MM.1S (cell line): ENCODE data around the gene MAFB.

Source experiments
- DNase-seq: peaks from one replicate; pipeline ENCODE4 v3.0.0-alpha.2; 2015
- H2AFZ ChIP-seq: fragments of 300-600 bp; sonication (generic); 2 replicates; pipeline ENCODE4 v1.6.0; 2016; ENCODE audit warnings: antibody characterized with exemption, low read length
- H3F3A ChIP-seq: fragments of 300-600 bp; sonication (generic); 2 replicates; pipeline ENCODE4 v1.6.1; 2016; ENCODE audit warnings: mild to moderate bottlenecking, antibody characterized with exemption, low read length, moderate library complexity, mixed read lengths; ENCODE audit not compliant: insufficient read depth
- H3K27ac ChIP-seq: fragments of 300-600 bp; sonication (generic); 2 replicates; pipeline ENCODE4 v1.5.1; 2016; ENCODE audit warnings: mild to moderate bottlenecking, low read length
- H3K27me3 ChIP-seq: fragments of 300-600 bp; sonication (generic); replicated peaks from 2 replicates; pipeline ENCODE4 v1.6.0; 2016; ENCODE audit warnings: low read length; ENCODE audit not compliant: insufficient read depth
- H3K36me3 ChIP-seq: fragments of 300-600 bp; sonication (generic); replicated peaks from 2 replicates; pipeline ENCODE4 v1.6.1; 2016; ENCODE audit warnings: mild to moderate bottlenecking, low read length, mixed read lengths; ENCODE audit not compliant: insufficient read depth
- H3K4me1 ChIP-seq: fragments of 300-600 bp; sonication (generic); 2 replicates; pipeline ENCODE4 v1.6.1; 2016; ENCODE audit warnings: low read length, mixed read lengths
- H3K4me2 ChIP-seq: fragments of 300-600 bp; sonication (generic); 2 replicates; pipeline ENCODE4 v1.6.0; 2016; ENCODE audit warnings: low read depth, low read length
- H3K4me3 ChIP-seq: fragments of 300-600 bp; sonication (generic); 2 replicates; pipeline ENCODE4 v1.5.1; 2016; ENCODE audit warnings: low read length, mixed read lengths
- H3K79me2 ChIP-seq: fragments of 300-600 bp; sonication (generic); 2 replicates; pipeline ENCODE4 v1.6.1; 2016; ENCODE audit warnings: mixed run types, low read length, mixed read lengths
- H3K9ac ChIP-seq: fragments of 300-600 bp; sonication (generic); 2 replicates; pipeline ENCODE4 v1.6.1; 2016; ENCODE audit warnings: low read length, mixed read lengths
- H3K9me2 ChIP-seq: fragments of 300-600 bp; sonication (generic); replicated peaks from 2 replicates; pipeline ENCODE4 v1.6.1; 2016; ENCODE audit warnings: mild to moderate bottlenecking, low read length, mixed read lengths; ENCODE audit not compliant: insufficient read depth
- H3K9me3 ChIP-seq: fragments of 300-600 bp; sonication (generic); replicated peaks from 2 replicates; pipeline ENCODE4 v1.6.1; 2016; ENCODE audit warnings: mild to moderate bottlenecking, low read length, mixed read lengths; ENCODE audit not compliant: insufficient read depth
- H4K20me1 ChIP-seq: fragments of 300-600 bp; sonication (generic); 2 replicates; pipeline ENCODE4 v1.6.1; 2016; ENCODE audit warnings: mild to moderate bottlenecking, low read length, moderate library complexity, mixed read lengths; ENCODE audit not compliant: insufficient read depth
- CTCF ChIP-seq: fragments of 300-600 bp; sonication (generic); IDR thresholded peaks from 2 replicates; pipeline ENCODE4 v1.5.1; 2016; ENCODE audit warnings: antibody characterized with exemption, low read length, mixed read lengths
- EZH2 ChIP-seq: fragments of 300-600 bp; sonication (generic); optimal IDR thresholded peaks from 2 replicates; pipeline ENCODE3; 2017; ENCODE audit warnings: low read depth, mild to moderate bottlenecking, antibody characterized with exemption, low read length, mixed read lengths
- EZH2phosphoT487 ChIP-seq: fragments of 300-600 bp; sonication (generic); IDR thresholded peaks from 2 replicates; pipeline ENCODE4 v1.6.1; 2018; ENCODE audit warnings: antibody characterized with exemption, low read length

Gene MAFB

GRCh38 chr20:40702504-40702903, 13.5 kb upstream of the MAFB start:
- Histone ChIP-seq H3K27ac (no peak overlapping the region), H3K9ac (no peak overlapping the region), H3K27me3 (no peaks in the 10 kb centered on the region), H4K20me1 (no peaks in the 10 kb centered on the region), H2AFZ (no peak overlapping the region), H3K36me3 (no peaks in the 10 kb centered on the region), H3K4me3 (no peak overlapping the region), H3K4me2 (no peak overlapping the region), H3K79me2 (no peaks in the 10 kb centered on the region), H3K9me3 (no peaks in the 10 kb centered on the region), H3F3A (no peaks in the 10 kb centered on the region), H3K4me1 (no peaks in the 10 kb centered on the region), H3K9me2 (no peaks in the 10 kb centered on the region)
- no peak for DNase-seq
- TF ChIP-seq CTCF (peak; percentile 14; the same call in 1 of the 2 replicates), EZH2 (no peak)

GRCh38 chr20:40698744-40699143, 9.7 kb upstream of the MAFB start:
- Histone ChIP-seq H3K27me3 (no peaks in the 10 kb centered on the region), H3K9me3 (no peaks in the 10 kb centered on the region), H3K9me2 (no peaks in the 10 kb centered on the region), H3K9ac (no peak overlapping the region), H3K79me2 (no peaks in the 10 kb centered on the region), H2AFZ (no peak overlapping the region), H3K4me1 (no peaks in the 10 kb centered on the region), H3F3A (no peaks in the 10 kb centered on the region), H3K4me3 (no peak overlapping the region), H3K27ac (no peak overlapping the region), H4K20me1 (no peaks in the 10 kb centered on the region), H3K36me3 (no peaks in the 10 kb centered on the region), H3K4me2 (no peak overlapping the region)
- TF ChIP-seq EZH2 (no peak), EZH2phosphoT487 (no peak), CTCF (no peak)
- no peak for DNase-seq

GRCh38 chr20:40698281-40698680, 9.2 kb upstream of the MAFB start:
- H3K27me3 ChIP-seq = peaks cover 4% of the 10 kb centered on the region
- no peaks in the 10 kb centered on the region for H3K36me3 ChIP-seq
- no peaks in the 10 kb centered on the region for H3F3A ChIP-seq
- TF ChIP-seq CTCF (no peak), EZH2 (no peak), EZH2phosphoT487 (no peak)
- no peaks in the 10 kb centered on the region for H3K9me2 ChIP-seq
- H3K4me3 ChIP-seq = no peak overlapping the region
- H4K20me1 ChIP-seq = no peaks in the 10 kb centered on the region
- H3K27ac ChIP-seq = no peak overlapping the region
- DNase-seq = no peak
- no peaks in the 10 kb centered on the region for H3K4me1 ChIP-seq
- H3K9ac ChIP-seq = no peak overlapping the region
- H2AFZ ChIP-seq = no peak overlapping the region
- no peaks in the 10 kb centered on the region for H3K79me2 ChIP-seq
- no peaks in the 10 kb centered on the region for H3K9me3 ChIP-seq
- no peak overlapping the region for H3K4me2 ChIP-seq
